Measurements from ENCODE around the gene NHP2.
A peak's percentile ranks its signal among the peaks of the same experiment; 100 is the strongest.
"Not testable (repeated sequence)": the region's sequence is repeated elsewhere in the genome, so short reads cannot be mapped to it uniquely, and the experiment has no call there.

The NHP2 gene

GRCh38 chr5:178153530-178154340 lies at the start of gene NHP2:
TSS of gene NHP2 (minus strand) at chr5:178153885. CDS start at chr5:178153817, 68 bp downstream.
- peak; percentile 98 for DNase-seq

GRCh38 chr5:178202541-178202940 lies 48.9 kb upstream of the NHP2 start:
- no peak for DNase-seq

- DNase-seq, result no peak
Measured at GRCh38 chr5:178201927-178202235, 48.2 kb upstream of the NHP2 start.

DNA sequence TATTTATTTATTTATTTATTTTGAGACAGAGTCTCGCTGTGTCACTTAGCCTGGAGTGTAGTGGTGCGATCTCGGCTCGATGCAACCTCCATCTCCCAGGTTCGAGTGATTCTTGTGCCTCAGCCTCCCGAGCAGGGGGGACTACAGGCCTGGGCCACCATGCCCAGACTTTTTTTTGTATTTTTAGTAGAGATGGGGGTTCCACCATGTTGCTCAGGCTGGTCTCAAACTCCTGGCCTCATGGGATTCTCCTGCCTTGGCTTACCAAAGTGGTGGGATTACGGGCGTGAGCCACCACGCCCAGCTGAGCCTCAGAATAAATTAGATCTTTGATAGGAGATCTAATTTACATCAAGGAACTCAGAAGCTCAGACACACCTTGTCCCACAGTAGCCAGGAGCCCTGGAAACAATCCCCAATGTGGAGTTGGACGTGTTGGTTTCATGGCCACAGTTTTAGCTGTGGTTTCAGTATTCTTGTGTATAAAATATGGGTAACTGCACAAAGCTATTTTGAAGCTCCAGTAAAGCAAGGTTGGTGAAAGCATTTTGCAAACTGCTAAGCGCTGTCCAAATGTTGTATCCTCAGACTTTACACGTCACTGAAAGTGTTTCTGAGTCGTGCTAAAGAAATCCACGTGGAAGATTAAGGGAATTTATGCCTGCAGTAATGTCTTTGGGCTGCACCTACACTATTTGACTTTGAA lies 47.7 kb upstream of the NHP2 start:
- no peak for DNase-seq

DNA sequence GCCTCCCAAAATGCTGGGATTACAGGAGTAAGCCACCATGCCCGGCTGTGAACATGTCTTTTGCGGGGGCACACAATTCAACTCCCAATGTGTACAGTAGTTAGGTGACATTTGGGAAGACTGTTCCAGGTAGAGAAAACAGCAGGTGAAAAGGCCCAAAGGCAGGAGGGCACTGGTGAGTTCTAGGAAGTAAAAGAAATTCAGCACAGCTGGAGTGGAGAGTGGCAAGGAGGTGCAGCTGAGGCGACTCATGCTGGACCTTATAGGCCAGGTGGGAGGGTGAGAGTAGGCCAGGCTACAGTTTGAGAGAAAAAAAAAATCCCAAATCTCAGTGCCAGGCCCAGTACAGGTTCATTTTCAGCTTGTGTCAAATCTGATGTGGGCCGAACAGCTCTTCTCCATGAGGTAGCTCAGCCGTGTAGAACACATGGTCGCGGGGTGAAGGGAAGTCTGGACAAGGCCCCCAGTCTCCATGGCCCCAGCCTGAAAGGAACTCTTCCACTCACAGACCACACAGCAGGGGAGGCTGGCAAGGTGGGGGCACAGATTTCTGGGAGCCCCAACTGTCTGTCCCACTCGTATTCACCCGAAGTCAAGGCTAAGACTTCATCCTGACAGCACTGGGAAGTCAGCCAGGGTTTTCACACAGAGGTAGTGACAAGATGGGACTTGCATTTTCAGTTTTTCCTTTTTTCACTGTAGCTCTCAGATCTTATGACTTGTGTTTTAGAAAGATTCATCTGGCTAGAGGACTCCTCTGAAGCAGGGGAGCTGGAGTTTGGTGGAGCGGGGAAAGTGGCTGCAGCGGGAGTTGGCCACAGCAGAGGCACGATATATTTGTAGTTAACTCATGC lies 46.1 kb upstream of the NHP2 start:
- DNase-seq, result no peak

- DNase-seq, result no peak
Measured at GRCh38 chr5:178198706-178199105, 45.0 kb upstream of the NHP2 start.

GRCh38 chr5:178198151-178198550 lies 44.5 kb upstream of the NHP2 start:
- not testable (repeated sequence) for DNase-seq

DNA sequence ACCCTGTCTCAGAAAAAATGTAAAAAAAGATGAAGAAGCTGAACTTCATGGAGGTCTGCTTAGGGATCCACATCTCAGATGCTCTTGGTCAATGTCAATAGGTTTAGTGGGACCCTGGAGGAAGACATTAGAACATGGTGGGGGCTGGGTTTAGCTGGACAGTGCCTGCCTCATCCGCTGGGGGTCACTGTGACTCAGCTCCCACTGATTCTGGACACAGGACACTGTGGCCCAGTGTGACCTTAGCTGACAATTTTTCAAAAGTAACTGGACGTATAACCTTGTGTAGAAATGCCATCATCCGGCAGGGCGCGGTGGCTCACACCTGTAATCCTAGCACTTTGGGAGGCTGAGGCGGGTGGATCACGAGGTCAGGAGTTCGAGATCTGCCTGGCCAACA lies 43.3 kb upstream of the NHP2 start:
- no peak for DNase-seq

GRCh38 chr5:178196281-178196812 lies 42.7 kb upstream of the NHP2 start:
- DNase-seq, result no peak

DNA sequence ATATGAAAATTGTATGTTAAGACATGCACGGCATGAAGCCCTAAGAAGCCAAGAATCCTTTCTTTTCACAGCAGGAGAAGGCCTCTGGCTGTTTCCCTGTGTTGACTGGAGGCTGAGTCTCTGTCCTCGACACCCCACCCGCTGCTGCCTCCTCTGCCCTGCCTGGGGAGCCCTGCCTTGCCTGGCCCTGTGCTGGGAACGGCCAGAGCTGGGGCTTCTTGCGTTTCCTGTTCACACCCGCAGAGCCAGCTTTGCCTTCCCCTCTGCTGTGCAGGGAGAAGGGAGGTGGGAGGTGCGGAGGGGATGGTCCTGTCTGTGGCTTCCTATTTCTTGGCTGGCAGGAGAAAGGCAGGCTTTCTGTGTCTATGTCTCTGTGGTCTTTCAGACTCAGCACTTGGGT lies 40.3 kb upstream of the NHP2 start:
- no peak for DNase-seq

DNA sequence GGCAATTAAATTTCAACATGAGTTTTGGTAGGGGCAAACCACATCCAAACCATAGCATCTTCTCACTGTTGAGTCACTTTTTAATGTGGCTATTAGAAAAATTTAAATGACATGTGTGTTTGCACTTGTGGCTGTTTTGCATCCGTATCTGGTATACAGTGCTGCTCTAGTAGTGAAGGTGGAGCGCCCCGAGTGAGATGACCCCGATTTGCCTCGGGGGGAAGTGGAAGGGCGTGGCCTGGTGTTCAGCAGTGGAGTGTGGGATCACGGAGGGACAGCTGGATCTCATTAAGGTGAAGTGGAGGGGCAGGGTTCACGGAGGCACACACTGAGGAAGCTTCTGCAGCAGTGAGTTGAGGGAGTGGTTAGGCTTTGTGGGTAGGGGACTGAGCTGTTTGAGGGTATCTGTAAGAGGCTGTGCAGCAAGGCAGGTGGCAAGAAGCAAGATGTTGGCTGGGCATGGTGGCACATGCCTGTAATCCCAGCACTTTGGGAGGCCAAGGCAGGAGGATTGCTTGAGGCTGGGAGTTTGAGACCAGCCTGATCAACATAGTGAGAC lies 39.6 kb upstream of the NHP2 start:
- no peak for DNase-seq

GRCh38 chr5:178192787-178193186 lies 39.1 kb upstream of the NHP2 start:
- no peak for DNase-seq

DNA sequence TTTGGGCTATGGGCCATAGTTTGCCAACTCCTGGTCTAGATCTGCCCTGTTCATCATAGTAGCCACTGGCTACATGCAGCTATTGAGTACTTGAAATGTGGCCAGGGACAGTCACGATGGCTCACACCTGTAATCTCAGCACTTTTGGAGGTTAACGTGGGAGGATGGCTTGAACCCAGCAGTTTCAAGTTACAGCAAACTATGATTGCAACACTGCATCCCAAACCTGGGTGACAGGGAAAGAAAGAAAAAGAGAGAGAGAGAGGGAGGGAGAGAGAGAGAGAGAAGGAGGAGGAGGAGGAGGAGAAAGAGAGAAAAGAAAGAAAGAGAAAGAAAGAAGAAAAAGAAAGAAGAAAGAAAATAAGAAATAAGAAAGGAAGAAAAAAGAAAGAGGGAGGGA lies 38.6 kb upstream of the NHP2 start:
- no peak for DNase-seq

DNA sequence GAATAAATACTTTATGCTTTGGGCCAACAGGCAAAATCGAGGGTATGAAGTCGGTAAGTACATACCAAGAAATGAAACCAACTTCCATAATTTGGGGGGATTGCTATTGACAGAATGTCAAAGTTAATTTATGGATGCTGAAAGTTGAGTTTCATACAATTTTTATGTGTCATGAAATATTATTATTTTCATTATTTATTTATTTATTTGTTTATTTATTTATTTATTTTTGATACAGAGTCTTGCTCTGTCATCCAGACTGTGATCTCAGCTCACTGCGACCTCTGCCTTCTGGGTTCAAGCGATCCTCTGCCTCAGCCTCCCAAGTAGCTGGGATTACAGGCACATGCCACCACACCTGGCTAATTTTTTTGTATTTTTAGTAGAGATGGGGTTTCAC lies 38.0 kb upstream of the NHP2 start:
- no peak for DNase-seq

- DNase-seq, result no peak
Measured at GRCh38 chr5:178189433-178189832, 35.7 kb upstream of the NHP2 start.

GRCh38 chr5:178187014-178187413 lies 33.3 kb upstream of the NHP2 start, which contains the start of gene GMCL2:
TSS of gene GMCL2 (minus strand) at chr5:178187371. CDS start at chr5:178187299, 72 bp downstream.
- DNase-seq, result no peak

DNA sequence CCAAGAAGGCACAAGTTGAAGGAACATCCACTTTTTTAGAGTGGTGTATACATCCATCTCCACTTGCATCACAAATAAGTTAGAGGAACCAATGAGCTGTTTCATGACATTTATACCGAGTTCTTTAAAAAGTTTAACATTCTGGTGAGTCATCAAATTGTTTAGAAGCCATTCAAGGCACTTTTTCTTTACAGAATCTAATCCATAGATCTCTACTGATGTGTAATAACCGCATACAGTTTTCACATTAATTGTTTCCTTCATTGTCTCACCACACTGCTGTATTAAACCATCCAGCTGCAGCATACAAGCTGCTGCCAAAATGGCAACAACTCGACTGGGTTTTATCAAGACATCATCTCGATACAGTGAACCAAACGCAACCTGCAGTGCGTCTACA lies 32.7 kb upstream of the NHP2 start:
- no peak for DNase-seq

- no peak for DNase-seq
Measured at GRCh38 chr5:178182158-178182876, 28.6 kb upstream of the NHP2 start.

DNA sequence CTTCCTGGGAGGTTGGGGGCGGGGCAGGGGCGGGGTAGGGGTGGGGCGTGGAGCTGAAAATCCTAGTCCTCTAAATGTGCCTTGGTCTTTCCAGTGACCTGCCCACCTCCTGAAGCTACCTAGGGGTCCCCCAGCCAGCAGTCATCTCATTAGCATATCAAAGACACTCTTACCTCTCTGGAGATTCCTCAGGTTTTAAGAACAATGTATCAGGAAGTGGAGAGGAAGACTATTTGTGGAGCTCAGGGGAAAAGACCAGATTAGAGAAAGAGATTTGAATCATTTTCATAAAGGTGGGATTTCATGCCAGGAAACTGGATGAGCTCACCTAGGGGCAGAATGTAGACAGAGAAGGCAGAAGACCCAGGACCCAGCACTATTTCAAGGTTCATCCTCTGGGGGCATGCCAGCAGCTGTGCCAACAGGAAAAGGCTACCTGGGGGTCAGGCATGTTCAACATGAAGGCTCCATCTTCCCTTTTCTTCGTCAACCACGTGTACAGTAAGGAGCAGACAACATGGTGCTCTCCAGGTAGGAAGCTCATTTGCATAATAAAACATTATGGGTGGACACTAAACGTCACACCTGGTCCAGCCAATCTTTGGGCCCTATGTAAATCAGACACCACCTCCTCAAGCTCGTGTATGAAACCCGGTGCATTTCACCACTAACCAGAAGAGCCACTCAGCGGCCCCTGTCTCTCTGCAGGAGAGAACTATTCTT lies 26.6 kb upstream of the NHP2 start:
- no peak for DNase-seq

DNA sequence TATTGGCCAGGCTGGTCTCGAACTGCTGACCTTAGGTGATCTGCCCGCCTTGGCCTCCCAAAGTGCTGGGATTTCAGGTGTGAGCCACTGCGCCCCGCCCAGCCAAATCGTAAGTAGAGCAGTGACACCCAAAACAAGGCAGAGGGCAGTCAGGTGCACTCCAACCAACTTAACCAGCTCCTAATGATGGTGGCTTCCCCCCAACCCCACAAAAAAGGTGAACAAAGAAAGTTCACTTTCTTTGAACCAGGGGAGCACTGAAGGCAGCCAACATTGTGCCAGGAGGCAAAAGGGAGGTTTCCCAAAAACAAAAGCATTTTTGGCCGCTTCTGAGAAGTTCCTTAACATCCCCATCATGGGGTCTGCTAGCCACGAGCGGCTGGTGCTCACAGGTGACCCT lies 23.9 kb upstream of the NHP2 start:
- no peak for DNase-seq

GRCh38 chr5:178176791-178177190 lies 23.1 kb upstream of the NHP2 start:
- DNase-seq, result no peak

DNA sequence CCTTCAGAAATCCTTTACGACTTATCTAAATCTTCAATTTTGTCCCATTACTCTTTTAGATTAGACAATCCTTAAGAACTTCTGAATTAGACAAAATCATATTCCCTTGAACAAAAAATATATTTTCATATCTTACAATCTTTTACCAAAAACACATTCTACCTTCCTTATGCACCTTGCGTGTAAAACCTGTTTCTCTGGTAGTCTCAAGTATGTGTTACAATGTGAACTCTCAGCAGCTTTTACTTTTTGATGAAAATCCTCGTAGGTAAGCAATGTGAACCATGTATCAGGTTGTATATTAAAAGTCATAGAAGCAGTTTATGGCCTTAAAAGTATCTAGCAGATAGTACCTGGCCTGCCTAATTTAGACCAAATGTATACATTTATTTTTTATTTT lies 20.8 kb upstream of the NHP2 start:
- no peak for DNase-seq
